Measurements from ENCODE around the gene LPP. TPM values are rescaled to one million over a fixed set of nuclear protein-coding genes. Genes with fewer than 3 reads are reported as not detected.

LPP gene
- total RNA-seq, 1 donor from 2014 or later, result 14.2 TPM

- H3K36me3 ChIP-seq (ENCODE audit: control insufficient read depth, insufficient read depth, low read length), result no peaks in the 10 kb centered on the region
- no peak for DNase-seq (ENCODE audit: low read depth)
- no peak overlapping the region for H3K4me3 ChIP-seq (ENCODE audit: low read depth, low read length)
- FAIRE-seq, result no peak
- no peak for TF ChIP-seq CTCF (IDR thresholded peaks at IDR 0.05; ENCODE audit: insufficient read depth, low read length, severe bottlenecking)
- H3K27me3 ChIP-seq (ENCODE audit: control insufficient read depth, insufficient read depth, low read length), result no peaks in the 10 kb centered on the region
Measured at GRCh38 chr3:188720215-188720614, 566.3 kb downstream of the LPP start.

GRCh38 chr3:188720636-188721035, 566.7 kb downstream of the LPP start:
- no peaks in the 10 kb centered on the region for H3K36me3 ChIP-seq (ENCODE audit: control insufficient read depth, insufficient read depth, low read length)
- no peaks in the 10 kb centered on the region for H3K27me3 ChIP-seq (ENCODE audit: control insufficient read depth, insufficient read depth, low read length)
- FAIRE-seq (no peak), DNase-seq (ENCODE audit: low read depth) (peak; percentile 62)
- H3K4me3 ChIP-seq (ENCODE audit: low read depth, low read length), result no peak overlapping the region
- TF ChIP-seq CTCF (IDR thresholded peaks at IDR 0.05; ENCODE audit: insufficient read depth, low read length, severe bottlenecking), result no peak

- TF ChIP-seq CTCF (IDR thresholded peaks at IDR 0.05; ENCODE audit: insufficient read depth, low read length, severe bottlenecking), result no peak
- no peaks in the 10 kb centered on the region for H3K36me3 ChIP-seq (ENCODE audit: control insufficient read depth, insufficient read depth, low read length)
- H3K27me3 ChIP-seq (ENCODE audit: control insufficient read depth, insufficient read depth, low read length), result no peaks in the 10 kb centered on the region
- no peak for DNase-seq (ENCODE audit: low read depth)
- H3K4me3 ChIP-seq (ENCODE audit: low read depth, low read length), result no peak overlapping the region
- FAIRE-seq, result no peak
Measured at GRCh38 chr3:188721312-188721711, 567.4 kb downstream of the LPP start.

GRCh38 chr3:188721990-188722389, 568.0 kb downstream of the LPP start:
- no peak for DNase-seq (ENCODE audit: low read depth)
- no peak for FAIRE-seq
- no peak overlapping the region for H3K4me3 ChIP-seq (ENCODE audit: low read depth, low read length)
- no peak for TF ChIP-seq CTCF (IDR thresholded peaks at IDR 0.05; ENCODE audit: insufficient read depth, low read length, severe bottlenecking)
- no peaks in the 10 kb centered on the region for H3K36me3 ChIP-seq (ENCODE audit: control insufficient read depth, insufficient read depth, low read length)
- no peaks in the 10 kb centered on the region for H3K27me3 ChIP-seq (ENCODE audit: control insufficient read depth, insufficient read depth, low read length)

- FAIRE-seq, result no peak
- no peak for DNase-seq (ENCODE audit: low read depth)
- Histone ChIP-seq H3K4me3 (ENCODE audit: low read depth, low read length) (no peak overlapping the region), H3K36me3 (ENCODE audit: control insufficient read depth, insufficient read depth, low read length) (no peaks in the 10 kb centered on the region), H3K27me3 (ENCODE audit: control insufficient read depth, insufficient read depth, low read length) (no peaks in the 10 kb centered on the region)
- no peak for TF ChIP-seq CTCF (IDR thresholded peaks at IDR 0.05; ENCODE audit: insufficient read depth, low read length, severe bottlenecking)
Measured at GRCh38 chr3:188722963-188723362, 569.0 kb downstream of the LPP start.

GRCh38 chr3:188727052-188727451, 573.1 kb downstream of the LPP start:
- FAIRE-seq (no peak), DNase-seq (ENCODE audit: low read depth) (no peak)
- no peak for TF ChIP-seq CTCF (IDR thresholded peaks at IDR 0.05; ENCODE audit: insufficient read depth, low read length, severe bottlenecking)
- Histone ChIP-seq H3K36me3 (ENCODE audit: control insufficient read depth, insufficient read depth, low read length) (no peaks in the 10 kb centered on the region), H3K4me3 (ENCODE audit: low read depth, low read length) (no peak overlapping the region), H3K27me3 (ENCODE audit: control insufficient read depth, insufficient read depth, low read length) (no peaks in the 10 kb centered on the region)
